GM10266 (cell line): Measurements from ENCODE around the gene PRKG1.
A peak's percentile ranks its signal among the peaks of the same experiment; 100 is the strongest.

Experiments
- DNase-seq: peaks from one replicate; pipeline ENCODE4 v3.0.0; 2012; ENCODE audit errors: extremely low spot score
- CTCF ChIP-seq: IDR thresholded peaks from 2 replicates; pipeline ENCODE4 v1.5.1; 2012; ENCODE audit warnings: mild to moderate bottlenecking, low read depth; ENCODE audit not compliant: control insufficient read depth, insufficient read depth; ENCODE audit errors: missing control alignments

PRKG1 gene

GRCh38 chr10:51063659-51064535, 10.4 kb upstream of the PRKG1 start:
- TF ChIP-seq CTCF, result peak; percentile 36
- no peak for DNase-seq

- no peak for TF ChIP-seq CTCF
- DNase-seq, result no peak
Measured at GRCh38 chr10:51066231-51066630, 8.1 kb upstream of the PRKG1 start.

- no peak for TF ChIP-seq CTCF
- no peak for DNase-seq
Measured at GRCh38 chr10:51072210-51072609, 2.1 kb upstream of the PRKG1 start.

- DNase-seq, result no peak
- TF ChIP-seq CTCF, result no peak
Measured at GRCh38 chr10:51072921-51073434, 1.3 kb upstream of the PRKG1 start.

- TF ChIP-seq CTCF, result no peak
- peak; percentile 16 for DNase-seq
Measured at GRCh38 chr10:51073453-51074237, 642 bp upstream of the PRKG1 start.

GRCh38 chr10:51075043-51075872, 971 bp downstream of the PRKG1 start:
- TF ChIP-seq CTCF, result no peak

GRCh38 chr10:51075873-51076229, 1.6 kb downstream of the PRKG1 start:
- no peak for TF ChIP-seq CTCF
- no peak for DNase-seq

More at GRCh38 chr10:51075043-51075872, 971 bp downstream of the PRKG1 start:
- no peak for DNase-seq
